K562 (cell line): Measurements from ENCODE around the gene WDR20. TPM values are rescaled to one million over a fixed set of nuclear protein-coding genes. Genes with fewer than 3 reads are reported as not detected.

ENCODE experiments used
- BMI1 ChIP-seq: fragments of 150-350 bp; IDR thresholded peaks from 2 replicates; pipeline ENCODE4 v1.6.1; 2014; ENCODE audit warnings: low read length
- CTCF ChIP-seq, 3 experiments: IDR thresholded peaks in 2 of 3; conservative IDR thresholded peaks in 1 of 3; 2 replicates each; pipeline ENCODE4 v1.5.1; 2011 to 2012; ENCODE audit warnings: low read length in 3 of 3, mild to moderate bottlenecking in 3 of 3, control low read depth in 2 of 3, improper control_type of control experiment in 1 of 3, inconsistent platforms in 1 of 3, low read depth in 1 of 3, mixed read lengths in 1 of 3, moderate library complexity in 1 of 3; ENCODE audit not compliant: insufficient read depth in 2 of 3
- FOXJ3 ChIP-seq: sonication (generic); formaldehyde crosslinking; IDR thresholded peaks from 2 replicates; pipeline ENCODE4 v1.4.0; 2020; ENCODE audit warnings: mild to moderate bottlenecking, missing genetic modification reagents
- PHB2 ChIP-seq: fragments of 450-650 bp; IDR thresholded peaks from 2 replicates; pipeline ENCODE4 v1.6.1; 2017; ENCODE audit warnings: low read depth
- PHF21A ChIP-seq: fragments of 450-650 bp; IDR thresholded peaks from 2 replicates; pipeline ENCODE4 v1.6.1; 2017; ENCODE audit warnings: low read depth, borderline replicate concordance
- POLR2G ChIP-seq: fragments of 200-400 bp; formaldehyde crosslinking; IDR thresholded peaks from 2 replicates; pipeline ENCODE4 v1.6.1; 2017; ENCODE audit warnings: low read depth, mild to moderate bottlenecking, antibody characterized with exemption, low read length, moderate library complexity
- PURB ChIP-seq: sonication (generic); formaldehyde crosslinking; IDR thresholded peaks from 2 replicates; pipeline ENCODE4 v1.9.0; 2021; ENCODE audit warnings: low read depth, mild to moderate bottlenecking, missing genetic modification reagents
- ZNF274 ChIP-seq: IDR thresholded peaks from 2 replicates; pipeline ENCODE4 v1.6.1; 2011; ENCODE audit warnings: low read depth, mild to moderate bottlenecking, low read length, moderate library complexity, borderline replicate concordance
- ZNF583 ChIP-seq: fragments of 250-450 bp; sonication (Bioruptor Pico); IDR thresholded peaks from 2 replicates; pipeline ENCODE4 v1.4.0; 2020
- ZNF668 ChIP-seq: fragments of 250-450 bp; sonication (Bioruptor Pico); IDR thresholded peaks from 2 replicates; pipeline ENCODE4 v1.8.0; 2022; ENCODE audit warnings: mild to moderate bottlenecking, inconsistent platforms
- ZNF780A ChIP-seq: fragments of 250-450 bp; sonication (Bioruptor Pico); IDR thresholded peaks from 2 replicates; pipeline ENCODE4 v1.5.0; 2021; ENCODE audit warnings: mild to moderate bottlenecking
- polyA plus RNA-seq, 8 experiments: library from polyadenylated mRNA; depleted of rRNA in 4 of 8; stranded (reverse) in 5 of 8; unstranded in 3 of 8; fragments of >200 nt; fragmentation: Nextera tagmentation in 2 of 8; fragmentation: Illumina TruSeq in 1 of 8; extraction: Ambion mirVana in 2 of 8; extraction: Trizol in 1 of 8; gene quantifications; 2 replicates each; pipeline versions ENCODE4 v1.2.1 to v1.2.3, GENCODE V29; 2011 to 2014; ENCODE audit warnings: inconsistent platforms in 1 of 8, missing spikeins in 1 of 8
- total RNA-seq, 7 experiments: library from RNA; depleted of rRNA in 6 of 7; stranded (reverse); fragments of >200 nt in 6 of 7; fragmentation: Illumina TruSeq in 2 of 7; extraction: Trizol in 2 of 7; gene quantifications; 2 replicates each; pipeline versions ENCODE4 v1.2.1 to v1.2.3, GENCODE V29; 2011 to 2021; ENCODE audit warnings: low replicate concordance in 1 of 7
- TF ChIP-seq, protein P1 (sequence below), 2 experiments: fragments of 450-650 bp; IDR thresholded peaks; 2 replicates each; pipeline ENCODE4 v1.6.1; 2016; ENCODE audit warnings: mild to moderate bottlenecking in 2 of 2, borderline replicate concordance in 1 of 2, low read depth in 1 of 2, moderate library complexity in 1 of 2

The WDR20 gene
- total and polyA plus RNA-seq, 9 of the 15 experiments (the other 6 are each of a cell fraction or from before 2014, with no cell fraction given), result 7.0 to 15.3 (median 11.8) TPM

GRCh38 chr14:102213984-102214658 lies 74.4 kb downstream of the WDR20 start (continued):
- TF ChIP-seq, protein P1, sequence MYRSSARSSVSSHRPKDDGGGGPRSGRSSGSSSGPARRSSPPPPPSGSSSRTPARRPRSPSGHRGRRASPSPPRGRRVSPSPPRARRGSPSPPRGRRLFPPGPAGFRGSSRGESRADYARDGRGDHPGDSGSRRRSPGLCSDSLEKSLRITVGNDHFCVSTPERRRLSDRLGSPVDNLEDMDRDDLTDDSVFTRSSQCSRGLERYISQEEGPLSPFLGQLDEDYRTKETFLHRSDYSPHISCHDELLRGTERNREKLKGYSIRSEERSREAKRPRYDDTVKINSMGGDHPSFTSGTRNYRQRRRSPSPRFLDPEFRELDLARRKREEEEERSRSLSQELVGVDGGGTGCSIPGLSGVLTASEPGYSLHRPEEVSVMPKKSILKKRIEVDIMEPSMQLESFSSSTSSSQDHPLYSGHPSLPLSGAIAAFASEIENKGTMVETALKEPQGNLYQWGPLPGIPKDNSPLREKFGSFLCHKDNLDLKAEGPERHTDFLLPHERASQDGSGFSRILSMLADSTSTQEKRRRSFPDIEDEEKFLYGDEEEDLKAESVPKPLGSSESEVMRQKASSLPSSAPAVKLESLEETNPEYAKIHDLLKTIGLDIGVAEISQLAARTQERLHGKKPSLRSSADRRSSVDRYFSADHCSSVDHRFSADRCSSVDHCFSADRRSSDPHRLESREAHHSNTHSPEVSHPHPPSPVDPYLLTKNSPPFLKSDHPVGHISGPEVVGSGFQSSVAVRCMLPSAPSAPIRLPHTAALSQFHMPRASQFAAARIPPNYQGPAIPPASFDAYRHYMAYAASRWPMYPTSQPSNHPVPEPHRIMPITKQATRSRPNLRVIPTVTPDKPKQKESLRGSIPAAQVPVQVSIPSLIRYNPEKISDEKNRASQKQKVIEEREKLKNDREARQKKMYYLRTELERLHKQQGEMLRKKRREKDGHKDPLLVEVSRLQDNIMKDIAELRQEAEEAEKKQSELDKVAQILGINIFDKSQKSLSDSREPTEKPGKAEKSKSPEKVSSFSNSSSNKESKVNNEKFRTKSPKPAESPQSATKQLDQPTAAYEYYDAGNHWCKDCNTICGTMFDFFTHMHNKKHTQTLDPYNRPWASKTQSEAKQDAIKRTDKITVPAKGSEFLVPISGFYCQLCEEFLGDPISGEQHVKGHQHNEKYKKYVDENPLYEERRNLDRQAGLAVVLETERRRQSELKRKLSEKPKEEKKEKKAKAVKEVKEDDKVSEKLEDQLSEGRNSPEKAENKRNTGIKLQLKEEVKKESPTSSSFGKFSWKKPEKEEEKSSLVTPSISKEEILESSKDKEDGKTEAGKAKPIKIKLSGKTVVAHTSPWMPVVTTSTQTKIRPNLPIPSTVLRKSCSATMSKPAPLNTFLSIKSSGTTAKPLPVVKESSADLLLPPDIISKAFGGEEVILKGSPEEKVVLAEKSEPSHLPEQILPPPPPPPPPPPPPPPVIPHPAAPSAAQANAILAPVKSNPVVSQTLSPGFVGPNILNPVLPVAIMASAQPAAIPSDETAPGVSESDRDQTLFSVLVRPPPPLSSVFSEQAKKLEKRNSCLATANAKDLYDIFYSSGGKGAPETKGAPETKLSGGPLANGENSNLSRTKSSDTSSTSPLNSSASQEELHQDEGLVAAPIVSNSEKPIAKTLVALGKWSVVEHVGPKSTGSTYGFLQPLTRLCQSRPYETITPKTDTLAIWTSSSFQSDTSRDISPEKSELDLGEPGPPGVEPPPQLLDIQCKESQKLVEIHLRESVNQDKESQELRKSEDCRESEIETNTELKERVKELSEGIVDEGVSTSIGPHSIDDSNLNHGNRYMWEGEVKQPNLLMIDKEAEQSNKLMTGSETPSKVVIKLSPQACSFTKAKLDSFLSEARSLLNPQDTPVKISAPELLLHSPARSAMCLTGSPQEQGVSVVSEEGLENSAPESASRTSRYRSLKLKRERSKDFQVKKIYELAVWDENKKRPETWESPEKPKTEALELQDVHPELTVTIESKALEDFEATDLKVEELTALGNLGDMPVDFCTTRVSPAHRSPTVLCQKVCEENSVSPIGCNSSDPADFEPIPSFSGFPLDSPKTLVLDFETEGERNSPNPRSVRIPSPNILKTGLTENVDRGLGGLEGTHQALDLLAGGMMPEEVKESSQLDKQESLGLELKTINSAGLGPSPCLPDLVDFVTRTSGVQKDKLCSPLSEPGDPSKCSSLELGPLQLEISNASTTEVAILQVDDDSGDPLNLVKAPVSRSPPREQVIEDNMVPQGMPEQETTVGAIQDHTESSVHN (IDR thresholded peaks at IDR 0.05; ENCODE audit: borderline replicate concordance in 1 of 2, low read depth in 1 of 2), result no peak
- TF ChIP-seq ZNF668 (CRISPR knock-in tag) (no peak), PHF21A (no peak), BMI1 (no peak), PHB2 (no peak), PURB (CRISPR knock-in tag) (no peak), CTCF (IDR thresholded peaks at IDR 0.05 in 2 of 3, conservative IDR thresholded peaks at IDR 0.05 in 1 of 3; ENCODE audit: insufficient read depth in 2 of 3, low read depth in 1 of 3, low read length in 3 of 3) (peak in 1 of 3 experiments; percentile 20; a peak in 1 of 6 replicates), ZNF274 (no peak), FOXJ3 (no peak), POLR2G (peak; percentile 45; the same call in 1 of the 2 replicates), ZNF583 (CRISPR knock-in tag) (no peak), ZNF780A (CRISPR knock-in tag) (no peak)
